Omental fat pad (tissue), 4 donors: ENCODE data around the gene SLC5A8. TPM values are rescaled to one million over a fixed set of nuclear protein-coding genes. Genes with fewer than 3 reads are reported as not detected.

Source experiments
- ATAC-seq: fragments of 150-250 bp; one replicate; pipeline ENCODE4 v1.9.1; 2016; ENCODE audit warnings: mild to moderate bottlenecking, moderate library complexity; ENCODE audit not compliant: low FRiP score
- DNase-seq: peaks from one replicate; pipeline ENCODE4 v3.0.0-alpha.2; 2019; ENCODE audit warnings: low spot score
- CTCF ChIP-seq, 3 donors: fragments of 450-650 bp; IDR thresholded peaks; one replicate each; pipeline ENCODE4 v1.5.1; 2016 to 2017; ENCODE audit warnings: antibody characterized with exemption in 3 of 3, mild to moderate bottlenecking in 3 of 3, moderate library complexity in 2 of 3
- total RNA-seq, 4 donors: library from RNA; depleted of rRNA; stranded (reverse); fragments of >200 nt; gene quantifications; one replicate each; pipeline ENCODE4 v1.1.0, GENCODE V29; 2016

SLC5A8 gene
- total RNA-seq, 4 donors from 2014 or later: 0.12 TPM; not detected in 3

- ATAC-seq (no peak), DNase-seq (no peak)
- no peak for TF ChIP-seq CTCF (IDR thresholded peaks at IDR 0.05)
Observed at GRCh38 chr12:101238306-101238705, 28.3 kb upstream of the SLC5A8 start.

GRCh38 chr12:101235686-101236085 is 25.6 kb upstream of the SLC5A8 start:
- no peak for TF ChIP-seq CTCF (IDR thresholded peaks at IDR 0.05)
- no peak for ATAC-seq
- DNase-seq: no peak

GRCh38 chr12:101231636-101232035 is 21.6 kb upstream of the SLC5A8 start:
- ATAC-seq (no peak), DNase-seq (no peak)
- no peak for TF ChIP-seq CTCF (IDR thresholded peaks at IDR 0.05)

- TF ChIP-seq CTCF (IDR thresholded peaks at IDR 0.05): no peak
- DNase-seq (no peak), ATAC-seq (no peak)
Observed at GRCh38 chr12:101230547-101230946, 20.5 kb upstream of the SLC5A8 start.

- DNase-seq: no peak
- TF ChIP-seq CTCF (IDR thresholded peaks at IDR 0.05): no peak
- ATAC-seq: no peak
Observed at GRCh38 chr12:101229841-101230241, 19.8 kb upstream of the SLC5A8 start.

- no peak for DNase-seq
- ATAC-seq: no peak
- no peak for TF ChIP-seq CTCF (IDR thresholded peaks at IDR 0.05)
Observed at GRCh38 chr12:101221301-101221700, 11.3 kb upstream of the SLC5A8 start.

GRCh38 chr12:101216810-101217209 is 6.8 kb upstream of the SLC5A8 start:
- DNase-seq: no peak
- no peak for ATAC-seq
- TF ChIP-seq CTCF (IDR thresholded peaks at IDR 0.05): no peak
